Effector memory CD8-positive, alpha-beta T cell (primary cell): Measurements from ENCODE around the gene UBE2F.
"Not testable (repeated sequence)": the region's sequence is repeated elsewhere in the genome, so short reads cannot be mapped to it uniquely, and the experiment has no call there.

ENCODE experiments used
- ATAC-seq: fragments of 150-1000 bp; cut with Tn5 transposase; replicated peaks from 2 replicates; pipeline ENCODE4 v1.10.0; 2021; ENCODE audit warnings: mild to moderate bottlenecking, moderate library complexity
- DNase-seq, 3 experiments: peaks; one replicate each; pipeline ENCODE4 v3.0.0; 2021
- H3K27ac Mint-ChIP-seq, 2 donors: one replicate each; pipeline ENCODE4 v1.8.0; 2022; ENCODE audit warnings: mild to moderate bottlenecking in 2 of 2, mixed read lengths in 2 of 2, moderate library complexity in 2 of 2
- H3K27me3 Mint-ChIP-seq, 2 donors: one replicate each; pipeline ENCODE4 v1.8.0; 2022; ENCODE audit warnings: mixed read lengths in 2 of 2
- H3K36me3 Mint-ChIP-seq: one replicate; pipeline ENCODE4 v1.8.0; 2022; ENCODE audit warnings: mild to moderate bottlenecking, moderate library complexity, mixed read lengths; ENCODE audit not compliant: insufficient read depth
- H3K4me1 Mint-ChIP-seq, 2 donors: one replicate each; pipeline ENCODE4 v1.8.0; 2022; ENCODE audit warnings: low read depth in 2 of 2, mixed read lengths in 2 of 2
- H3K4me3 Mint-ChIP-seq, 2 donors: one replicate each; pipeline ENCODE4 v1.8.0; 2022; ENCODE audit warnings: mild to moderate bottlenecking in 2 of 2, mixed read lengths in 2 of 2, moderate library complexity in 2 of 2
- H3K9me3 Mint-ChIP-seq, 2 donors: one replicate each; pipeline ENCODE4 v1.8.0; 2022; ENCODE audit warnings: mixed read lengths in 2 of 2

Gene UBE2F

GRCh38 chr2:237955640-237956401 is 11.0 kb upstream of the UBE2F start:
- H3K9me3 Mint-ChIP-seq, result no peaks in the 10 kb centered on the region
- peaks cover 8 to 12% of the 10 kb centered on the region in 2 donors for H3K4me1 Mint-ChIP-seq
- no peak overlapping the region for H3K4me3 Mint-ChIP-seq
- ATAC-seq (peak; percentile 71), DNase-seq (no peak)
- H3K27ac Mint-ChIP-seq, result no peak overlapping the region
- H3K36me3 Mint-ChIP-seq, result no peaks in the 10 kb centered on the region
- peaks cover 21 to 27% of the 10 kb centered on the region in 2 donors for H3K27me3 Mint-ChIP-seq

- Mint-ChIP-seq H3K27me3 (peaks cover 21 to 27% of the 10 kb centered on the region in 2 donors), H3K27ac (no peak overlapping the region), H3K4me1 (peaks cover 8 to 12% of the 10 kb centered on the region in 2 donors), H3K36me3 (no peaks in the 10 kb centered on the region), H3K4me3 (no peak overlapping the region), H3K9me3 (no peaks in the 10 kb centered on the region)
- ATAC-seq, result peak; percentile 17
- DNase-seq, result no peak
Measured at GRCh38 chr2:237956402-237956736, 10.4 kb upstream of the UBE2F start.

GRCh38 chr2:237961637-237962036 is 5.2 kb upstream of the UBE2F start:
- H3K9me3 Mint-ChIP-seq, result peaks cover 2 to 8% of the 10 kb centered on the region in 2 donors
- no peak overlapping the region for H3K27ac Mint-ChIP-seq
- H3K36me3 Mint-ChIP-seq, result peaks cover 4% of the 10 kb centered on the region
- H3K4me1 Mint-ChIP-seq, result peaks cover 6 to 13% of the 10 kb centered on the region in 2 donors
- no peak overlapping the region for H3K4me3 Mint-ChIP-seq
- DNase-seq, result no peak
- peaks cover 11 to 13% of the 10 kb centered on the region in 2 donors for H3K27me3 Mint-ChIP-seq
- no peak for ATAC-seq

- no peak overlapping the region for H3K27ac Mint-ChIP-seq
- peaks cover 7% of the 10 kb centered on the region for H3K36me3 Mint-ChIP-seq
- H3K4me3 Mint-ChIP-seq, result no peak overlapping the region
- H3K4me1 Mint-ChIP-seq, result peaks cover 6 to 7% of the 10 kb centered on the region in 2 donors
- ATAC-seq (no peak), DNase-seq (no peak)
- H3K9me3 Mint-ChIP-seq, result peaks cover 2 to 8% of the 10 kb centered on the region in 2 donors
- peaks cover 2 to 4% of the 10 kb centered on the region in 2 donors for H3K27me3 Mint-ChIP-seq
Measured at GRCh38 chr2:237962432-237963084, 4.3 kb upstream of the UBE2F start.

- H3K9me3 Mint-ChIP-seq, H3K36me3 Mint-ChIP-seq, ATAC-seq, H3K27me3 Mint-ChIP-seq, DNase-seq, H3K27ac Mint-ChIP-seq, H3K4me3 Mint-ChIP-seq: not testable (repeated sequence)
- peaks cover 16 to 17% of the 10 kb centered on the region in 2 donors for H3K4me1 Mint-ChIP-seq
Measured at GRCh38 chr2:237963490-237963991, 3.3 kb upstream of the UBE2F start.

GRCh38 chr2:237964194-237964577 is 2.6 kb upstream of the UBE2F start:
- no peak for DNase-seq
- Mint-ChIP-seq H3K36me3 (peaks cover 7% of the 10 kb centered on the region), H3K9me3 (peaks cover 2 to 8% of the 10 kb centered on the region in 2 donors), H3K4me3 (no peak overlapping the region), H3K4me1 (peaks cover 21 to 23% of the 10 kb centered on the region in 2 donors), H3K27ac (no peak overlapping the region), H3K27me3 (no peaks in the 10 kb centered on the region)
- no peak for ATAC-seq

- H3K27ac Mint-ChIP-seq, result no peak overlapping the region
- DNase-seq, result no peak
- peak overlapping the region; percentile 15 to 51 for H3K4me3 Mint-ChIP-seq
- H3K36me3 Mint-ChIP-seq, result peaks cover 7% of the 10 kb centered on the region
- H3K27me3 Mint-ChIP-seq, result no peaks in the 10 kb centered on the region
- H3K9me3 Mint-ChIP-seq, result peaks cover 2 to 8% of the 10 kb centered on the region in 2 donors
- no peak for ATAC-seq
- H3K4me1 Mint-ChIP-seq, result peaks cover 27 to 29% of the 10 kb centered on the region in 2 donors
Measured at GRCh38 chr2:237964578-237965404, 2.0 kb upstream of the UBE2F start.

- not testable (repeated sequence) for ATAC-seq, H3K36me3 Mint-ChIP-seq, DNase-seq, H3K9me3 Mint-ChIP-seq, H3K27me3 Mint-ChIP-seq
- Mint-ChIP-seq H3K4me1 (peaks cover 33 to 38% of the 10 kb centered on the region in 2 donors), H3K27ac (peak overlapping the region; percentile 74 to 75), H3K4me3 (peak overlapping the region; percentile 87 to 88)
Measured at GRCh38 chr2:237965844-237966243, 970 bp upstream of the UBE2F start.

GRCh38 chr2:237966250-237966564 is 607 bp upstream of the UBE2F start:
- peaks cover 7% of the 10 kb centered on the region for H3K36me3 Mint-ChIP-seq
- H3K27ac Mint-ChIP-seq, result peak overlapping the region; percentile 74 to 75
- DNase-seq, result no peak
- no peak for ATAC-seq
- H3K4me3 Mint-ChIP-seq, result peak overlapping the region; percentile 87 to 88
- no peaks in the 10 kb centered on the region for H3K27me3 Mint-ChIP-seq
- peaks cover 2 to 8% of the 10 kb centered on the region in 2 donors for H3K9me3 Mint-ChIP-seq
- peaks cover 35 to 39% of the 10 kb centered on the region in 2 donors for H3K4me1 Mint-ChIP-seq

- Mint-ChIP-seq H3K27me3 (no peaks in the 10 kb centered on the region), H3K9me3 (peaks cover 2 to 6% of the 10 kb centered on the region in 2 donors), H3K4me3 (peak overlapping the region; percentile 77 to 84), H3K36me3 (peaks cover 8% of the 10 kb centered on the region), H3K27ac (peak overlapping the region; percentile 42 to 64), H3K4me1 (peaks cover 39 to 46% of the 10 kb centered on the region in 2 donors)
- DNase-seq (peak in 1 of 3 experiments; percentile 15), ATAC-seq (no peak)
Measured at GRCh38 chr2:237967463-237967951, 693 bp downstream of the UBE2F start.

GRCh38 chr2:237968048-237968862 is 1.4 kb downstream of the UBE2F start:
- DNase-seq (peak in 1 of 3 experiments; percentile 13), ATAC-seq (peak; percentile 12)
- peak overlapping the region; percentile 77 to 84 for H3K4me3 Mint-ChIP-seq
- peaks cover 14% of the 10 kb centered on the region for H3K36me3 Mint-ChIP-seq
- peaks cover 41 to 49% of the 10 kb centered on the region in 2 donors for H3K4me1 Mint-ChIP-seq
- no peaks in the 10 kb centered on the region for H3K9me3 Mint-ChIP-seq
- peak overlapping the region; percentile 42 to 64 for H3K27ac Mint-ChIP-seq
- no peaks in the 10 kb centered on the region for H3K27me3 Mint-ChIP-seq

- H3K4me1 Mint-ChIP-seq, result peaks cover 41 to 44% of the 10 kb centered on the region in 2 donors
- peaks cover 31% of the 10 kb centered on the region for H3K36me3 Mint-ChIP-seq
- ATAC-seq, result no peak
Measured at GRCh38 chr2:237971661-237972060, 4.8 kb downstream of the UBE2F start.

More at GRCh38 chr2:237971661-237972060, 4.8 kb downstream of the UBE2F start:
- Mint-ChIP-seq H3K27me3 (no peaks in the 10 kb centered on the region), H3K9me3 (no peaks in the 10 kb centered on the region), H3K27ac (no peak overlapping the region), H3K4me3 (no peak overlapping the region)
- DNase-seq, result no peak
